Kidney (tissue), 14 donors: ENCODE measurements around the gene AFF3. TPM values are rescaled to one million over a fixed set of nuclear protein-coding genes. Genes with fewer than 3 reads are reported as not detected.

Experiments used
- DNase-seq, 5 donors: peaks; one replicate each; pipeline ENCODE4 v3.0.0-alpha.2; 2013 to 2020
- FAIRE-seq: peaks from 2 replicates; lab custom pipeline; 2012; peaks lifted over from hg19 to GRCh38; lab: Jason Lieb, UNC
- H3K27ac ChIP-seq, 2 donors: one replicate each; pipeline ENCODE4 v1.7.0; 2013; ENCODE audit warnings: low read depth in 2 of 2, low read length in 2 of 2, inconsistent platforms in 1 of 2
- H3K27me3 ChIP-seq: one replicate; pipeline ENCODE4 v1.7.1; 2013; ENCODE audit warnings: low read length, inconsistent platforms; ENCODE audit not compliant: control insufficient read depth, insufficient read depth
- H3K36me3 ChIP-seq, 3 donors: one replicate each; pipeline versions ENCODE4 v1.7.0 to v1.7.1; 2013; ENCODE audit warnings: low read length in 3 of 3, control low read depth in 1 of 3, inconsistent platforms in 1 of 3; ENCODE audit not compliant: insufficient read depth in 3 of 3, control insufficient read depth in 2 of 3
- H3K4me1 ChIP-seq, 3 donors: one replicate each; pipeline versions ENCODE4 v1.7.0 to v1.7.1; 2013; ENCODE audit warnings: low read length in 3 of 3, inconsistent platforms in 1 of 3, low read depth in 1 of 3; ENCODE audit not compliant: control insufficient read depth in 2 of 3, insufficient read depth in 2 of 3
- H3K4me3 ChIP-seq, 3 donors: one replicate each; pipeline versions ENCODE4 v1.7.0 to v1.8.1; 2013; ENCODE audit warnings: low read length in 3 of 3, control low read depth in 1 of 3, inconsistent platforms in 1 of 3
- H3K9ac ChIP-seq, 3 donors: one replicate each; pipeline versions ENCODE4 v1.7.0 to v1.7.1; 2013; ENCODE audit warnings: low read length in 3 of 3, control low read depth in 1 of 3, inconsistent platforms in 1 of 3
- H3K9me3 ChIP-seq, 3 donors: one replicate each; pipeline versions ENCODE4 v1.7.0 to v1.7.1; 2013; ENCODE audit warnings: low read length in 3 of 3, control low read depth in 1 of 3, inconsistent platforms in 1 of 3; ENCODE audit not compliant: control insufficient read depth in 2 of 3, insufficient read depth in 1 of 3
- intact Hi-C: fragments of 100-400 bp; cut with DNase I; formaldehyde crosslinking; loops from one replicate; pipeline ENCODE4 v1.11.1; 2022
- polyA plus RNA-seq: library from polyadenylated mRNA; stranded (reverse); fragments of 350-450 nt; fragmentation: Illumina TruSeq; extraction: RNeasy Lipid Tissue Mini Kit (QIAGEN cat#74804); gene quantifications from one replicate; pipeline ENCODE4 v1.2.3, GENCODE V29; 2014; ENCODE audit warnings: low read depth, low replicate concordance; ENCODE audit not compliant: insufficient read depth
- total RNA-seq: library from RNA; stranded (reverse); fragmentation: NEBNext Ultra II Directional; extraction: Animal tissue kit (Norgen Biotek cat#: 25700); gene quantifications from one replicate; pipeline ENCODE4 v1.2.1, GENCODE V29; 2021
- TF ChIP-seq, protein P1 (sequence below): IDR thresholded peaks from 3 replicates; pipeline ENCODE4 v1.5.1; 2012; ENCODE audit warnings: mild to moderate bottlenecking, moderate library complexity, borderline replicate concordance; ENCODE audit not compliant: insufficient read depth; ENCODE audit errors: extremely low read depth
- donor health status: control.
- donor health status: control.
- donor health status: control.
- donor health status: control.
- donor health status: control.
- donor health status: DM: yes; HTN: yes; CAD: no.
- donor health status: Normal renal cell carcinoma (clear cell type).

AFF3 gene
- total and polyA plus RNA-seq, 2 donors from 2014 or later, result 0.65 to 11.0 TPM

DNA sequence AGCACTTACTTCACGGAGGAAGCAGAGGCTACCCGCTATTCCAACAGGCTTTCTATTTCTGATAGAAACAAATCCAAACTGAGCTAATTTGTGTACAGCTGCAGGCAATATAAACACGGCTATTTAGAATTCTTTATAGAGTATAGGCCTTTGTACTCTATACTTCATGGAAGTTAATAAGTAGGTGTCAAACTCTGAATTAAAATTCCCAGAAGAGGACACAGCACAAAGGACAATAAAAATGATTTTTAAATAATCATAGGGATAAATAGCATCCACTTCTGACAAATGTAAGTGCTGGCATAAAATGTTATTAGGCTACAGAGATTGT, 261.5 kb downstream of the AFF3 start:
- Histone ChIP-seq H3K27me3 (no peaks in the 10 kb centered on the region), H3K4me1 (peaks cover 2 to 9% (median 6%) of the 10 kb centered on the region in 3 donors), H3K27ac (no peak overlapping the region), H3K36me3 (no peaks in the 10 kb centered on the region), H3K9ac (no peak overlapping the region), H3K4me3 (no peak overlapping the region), H3K9me3 (no peaks in the 10 kb centered on the region)
- TF ChIP-seq, protein P1, sequence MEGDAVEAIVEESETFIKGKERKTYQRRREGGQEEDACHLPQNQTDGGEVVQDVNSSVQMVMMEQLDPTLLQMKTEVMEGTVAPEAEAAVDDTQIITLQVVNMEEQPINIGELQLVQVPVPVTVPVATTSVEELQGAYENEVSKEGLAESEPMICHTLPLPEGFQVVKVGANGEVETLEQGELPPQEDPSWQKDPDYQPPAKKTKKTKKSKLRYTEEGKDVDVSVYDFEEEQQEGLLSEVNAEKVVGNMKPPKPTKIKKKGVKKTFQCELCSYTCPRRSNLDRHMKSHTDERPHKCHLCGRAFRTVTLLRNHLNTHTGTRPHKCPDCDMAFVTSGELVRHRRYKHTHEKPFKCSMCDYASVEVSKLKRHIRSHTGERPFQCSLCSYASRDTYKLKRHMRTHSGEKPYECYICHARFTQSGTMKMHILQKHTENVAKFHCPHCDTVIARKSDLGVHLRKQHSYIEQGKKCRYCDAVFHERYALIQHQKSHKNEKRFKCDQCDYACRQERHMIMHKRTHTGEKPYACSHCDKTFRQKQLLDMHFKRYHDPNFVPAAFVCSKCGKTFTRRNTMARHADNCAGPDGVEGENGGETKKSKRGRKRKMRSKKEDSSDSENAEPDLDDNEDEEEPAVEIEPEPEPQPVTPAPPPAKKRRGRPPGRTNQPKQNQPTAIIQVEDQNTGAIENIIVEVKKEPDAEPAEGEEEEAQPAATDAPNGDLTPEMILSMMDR, result no peak
- FAIRE-seq (no peak), DNase-seq (no peak)
- intact Hi-C loops, result no loop called here

DNA sequence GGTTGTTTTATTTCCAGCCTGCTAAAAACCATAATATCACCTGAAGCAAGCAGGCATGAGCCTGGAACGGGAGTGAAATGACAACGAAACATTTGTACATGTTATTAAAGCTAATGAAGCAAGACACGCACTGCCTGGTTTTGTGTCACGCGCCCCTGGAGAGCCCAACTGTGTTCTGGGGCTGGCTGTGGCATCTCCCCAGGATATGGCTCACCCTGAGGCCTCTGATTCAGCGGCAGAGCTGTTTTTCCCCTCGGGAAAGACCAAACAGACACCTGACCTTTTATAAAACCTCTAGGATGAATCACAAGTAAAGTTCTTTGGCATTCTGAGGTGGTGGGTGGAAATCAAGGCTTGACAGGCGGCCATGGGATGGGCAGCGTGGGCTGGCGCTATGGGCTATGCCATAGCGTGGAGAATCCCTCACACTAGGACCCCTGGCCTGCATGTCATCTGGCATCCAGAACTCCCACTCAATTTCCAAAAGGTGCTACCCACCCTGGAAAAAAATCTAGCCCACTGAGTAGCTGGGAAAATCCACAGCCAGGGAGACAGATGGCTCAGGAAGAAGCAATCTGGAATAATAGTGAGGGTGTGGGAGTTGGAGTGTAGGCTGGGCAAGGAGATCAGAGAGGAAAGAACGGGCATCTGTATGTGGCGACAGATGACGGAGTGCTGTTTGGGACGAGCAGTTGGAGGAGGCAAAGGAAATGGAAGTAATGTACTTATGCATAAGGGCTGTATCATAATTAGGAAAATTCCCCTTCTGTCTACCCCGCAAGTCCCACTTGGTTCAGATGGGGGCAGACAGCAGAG, 262.0 kb downstream of the AFF3 start:
- Histone ChIP-seq H3K27me3 (no peaks in the 10 kb centered on the region), H3K4me1 (peaks cover 2 to 9% (median 6%) of the 10 kb centered on the region in 3 donors), H3K9me3 (no peaks in the 10 kb centered on the region), H3K9ac (no peak overlapping the region), H3K36me3 (no peaks in the 10 kb centered on the region), H3K27ac (no peak overlapping the region), H3K4me3 (no peak overlapping the region)
- TF ChIP-seq, protein P1, result no peak
- intact Hi-C loops, result no loop called here
- DNase-seq (peak in 3 of 5 donors; percentile 41 to 66 (median 64)), FAIRE-seq (no peak)

DNA sequence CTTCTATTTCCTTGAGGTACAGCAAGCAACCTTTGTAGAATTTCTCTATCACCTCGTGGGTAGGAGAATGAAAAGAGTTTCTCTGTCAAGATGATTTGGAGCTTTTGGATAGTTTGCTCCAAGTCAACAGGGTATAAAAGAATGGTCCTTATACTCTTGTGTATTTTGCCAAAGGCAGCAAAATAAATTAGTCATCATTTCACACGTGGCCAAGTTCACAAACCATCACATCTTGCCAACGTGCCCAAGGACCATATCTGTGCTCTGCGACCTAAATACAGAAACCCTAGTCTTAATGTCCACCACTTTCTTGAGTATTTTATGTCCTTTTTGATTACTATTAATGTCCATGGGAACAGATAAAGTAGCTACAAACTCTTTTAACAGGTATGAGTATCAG, 262.9 kb downstream of the AFF3 start:
- Histone ChIP-seq H3K36me3 (no peaks in the 10 kb centered on the region), H3K9me3 (no peaks in the 10 kb centered on the region), H3K9ac (no peak overlapping the region), H3K4me3 (no peak overlapping the region), H3K27me3 (no peaks in the 10 kb centered on the region), H3K27ac (no peak overlapping the region), H3K4me1 (peaks cover 2 to 9% (median 6%) of the 10 kb centered on the region in 3 donors)
- intact Hi-C loops, result no loop called here
- FAIRE-seq, result no peak
- TF ChIP-seq, protein P1, result no peak
- DNase-seq, result no peak
